ENCODE data around the gene PLAAT2. TPM values are rescaled to one million over a fixed set of nuclear protein-coding genes. Genes with fewer than 3 reads are reported as not detected.

Gene PLAAT2
- total and polyA plus RNA-seq, 9 of the 15 experiments (the other 6 are each of a cell fraction or from before 2014, with no cell fraction given) = not detected

DNA sequence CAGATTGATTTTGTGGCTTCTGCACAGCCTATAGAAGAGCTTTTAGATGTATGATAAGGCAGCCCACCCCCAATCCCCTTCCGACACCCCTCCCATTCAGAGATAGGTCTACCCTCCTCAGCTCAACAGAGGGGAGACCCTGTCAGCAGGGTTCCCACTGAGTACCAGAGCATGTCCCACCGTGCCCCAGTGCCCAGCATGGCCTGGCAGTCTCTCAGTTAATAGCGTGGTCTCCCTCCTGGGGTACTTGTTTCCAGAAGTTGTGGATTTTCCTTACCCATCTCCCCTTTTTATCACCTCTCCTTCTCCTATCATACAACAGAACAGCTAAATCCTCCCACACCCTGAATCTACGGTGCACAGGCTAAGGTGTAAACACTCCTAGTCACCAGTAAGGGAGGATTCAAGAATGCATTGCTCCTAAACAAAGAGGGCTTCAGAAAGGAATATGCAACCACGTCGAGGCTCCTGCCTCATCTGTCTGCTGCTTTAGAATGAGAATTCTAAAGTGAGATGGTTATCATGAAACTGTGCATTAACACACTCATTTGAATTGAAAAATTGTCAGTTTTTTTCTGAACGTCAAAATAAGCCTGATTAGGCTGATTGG lies 6.7 kb downstream of the PLAAT2 start:
- Histone ChIP-seq H3K36me3 (ENCODE audit: control insufficient read depth, insufficient read depth, low read length) (no peaks in the 10 kb centered on the region), H3K4me1 (replicated peaks in 1 of 2; ENCODE audit: control insufficient read depth in 2 of 2, insufficient read depth in 2 of 2, low read length in 2 of 2) (peaks cover 0 to 17% of the 10 kb centered on the region in 2 experiments; a peak in 4 of 5 replicates), H3K4me2 (ENCODE audit: insufficient read depth, low read length) (no peak overlapping the region; the same call in 1 of the 2 replicates), H3K27me3 (ENCODE audit: control insufficient read depth in 2 of 2, insufficient read depth in 2 of 2, low read length in 2 of 2) (no peaks in the 10 kb centered on the region), H3K27ac (ENCODE audit: extremely low read depth, low read depth, low read length) (no peak overlapping the region), H2AFZ (ENCODE audit: low read depth, low read length) (peak overlapping the region; percentile 58), H3K4me3 (no peak overlapping the region), H4K20me1 (replicated peaks; ENCODE audit: control insufficient read depth, insufficient read depth, low read length) (no peaks in the 10 kb centered on the region), H3K79me2 (ENCODE audit: control insufficient read depth, insufficient read depth, low read length) (no peaks in the 10 kb centered on the region), H3K9me3 (replicated peaks; ENCODE audit: control insufficient read depth, insufficient read depth, low read depth, low read length) (no peaks in the 10 kb centered on the region), H3K9ac (ENCODE audit: insufficient read depth in 1 of 2, low read depth in 2 of 2, low read length in 2 of 2) (peak overlapping the region; percentile 9 to 36; a peak in 1 of 4 replicates), H3K9me1 (ENCODE audit: control insufficient read depth, insufficient read depth, low read length) (no peaks in the 10 kb centered on the region)
- ChIA-PET CTCF (ENCODE audit: low intra/inter-chr PET ratio) (no interaction called here), POLR2A (interaction anchor here (0.5 to 1.3 kb wide), 5 partner anchors 11 to 784 kb away, joined by 3 to 4 read pairs (median 3); no protein-coding TSS in a partner anchor)
- no TSS peak for BruUV-seq (replicated peaks)
- TF ChIP-seq SRF (CRISPR knock-in tag; IDR thresholded peaks at IDR 0.05) = no peak
- TF ChIP-seq SAFB2 (IDR thresholded peaks at IDR 0.05; ENCODE audit: borderline replicate concordance, low read depth, low read length, severe bottlenecking) = no peak
- TF ChIP-seq, protein P1, sequence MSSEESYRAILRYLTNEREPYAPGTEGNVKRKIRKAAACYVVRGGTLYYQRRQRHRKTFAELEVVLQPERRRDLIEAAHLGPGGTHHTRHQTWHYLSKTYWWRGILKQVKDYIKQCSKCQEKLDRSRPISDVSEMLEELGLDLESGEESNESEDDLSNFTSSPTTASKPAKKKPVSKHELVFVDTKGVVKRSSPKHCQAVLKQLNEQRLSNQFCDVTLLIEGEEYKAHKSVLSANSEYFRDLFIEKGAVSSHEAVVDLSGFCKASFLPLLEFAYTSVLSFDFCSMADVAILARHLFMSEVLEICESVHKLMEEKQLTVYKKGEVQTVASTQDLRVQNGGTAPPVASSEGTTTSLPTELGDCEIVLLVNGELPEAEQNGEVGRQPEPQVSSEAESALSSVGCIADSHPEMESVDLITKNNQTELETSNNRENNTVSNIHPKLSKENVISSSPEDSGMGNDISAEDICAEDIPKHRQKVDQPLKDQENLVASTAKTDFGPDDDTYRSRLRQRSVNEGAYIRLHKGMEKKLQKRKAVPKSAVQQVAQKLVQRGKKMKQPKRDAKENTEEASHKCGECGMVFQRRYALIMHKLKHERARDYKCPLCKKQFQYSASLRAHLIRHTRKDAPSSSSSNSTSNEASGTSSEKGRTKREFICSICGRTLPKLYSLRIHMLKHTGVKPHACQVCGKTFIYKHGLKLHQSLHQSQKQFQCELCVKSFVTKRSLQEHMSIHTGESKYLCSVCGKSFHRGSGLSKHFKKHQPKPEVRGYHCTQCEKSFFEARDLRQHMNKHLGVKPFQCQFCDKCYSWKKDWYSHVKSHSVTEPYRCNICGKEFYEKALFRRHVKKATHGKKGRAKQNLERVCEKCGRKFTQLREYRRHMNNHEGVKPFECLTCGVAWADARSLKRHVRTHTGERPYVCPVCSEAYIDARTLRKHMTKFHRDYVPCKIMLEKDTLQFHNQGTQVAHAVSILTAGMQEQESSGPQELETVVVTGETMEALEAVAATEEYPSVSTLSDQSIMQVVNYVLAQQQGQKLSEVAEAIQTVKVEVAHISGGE (CRISPR knock-in tag; IDR thresholded peaks at IDR 0.05) = no peak
- no peak for TF ChIP-seq ZNF507 (tag; conservative IDR thresholded peaks at IDR 0.05)
- no peak for TF ChIP-seq HNRNPUL1 (IDR thresholded peaks at IDR 0.05; ENCODE audit: low read length)
- TF ChIP-seq CBX1 (IDR thresholded peaks at IDR 0.05; ENCODE audit: low read depth) = no peak
- no peak for TF ChIP-seq HIVEP1 (CRISPR knock-in tag; IDR thresholded peaks at IDR 0.05)
- TF ChIP-seq PHF21A (IDR thresholded peaks at IDR 0.05; ENCODE audit: borderline replicate concordance, low read depth) = no peak
- TF ChIP-seq, protein P2, sequence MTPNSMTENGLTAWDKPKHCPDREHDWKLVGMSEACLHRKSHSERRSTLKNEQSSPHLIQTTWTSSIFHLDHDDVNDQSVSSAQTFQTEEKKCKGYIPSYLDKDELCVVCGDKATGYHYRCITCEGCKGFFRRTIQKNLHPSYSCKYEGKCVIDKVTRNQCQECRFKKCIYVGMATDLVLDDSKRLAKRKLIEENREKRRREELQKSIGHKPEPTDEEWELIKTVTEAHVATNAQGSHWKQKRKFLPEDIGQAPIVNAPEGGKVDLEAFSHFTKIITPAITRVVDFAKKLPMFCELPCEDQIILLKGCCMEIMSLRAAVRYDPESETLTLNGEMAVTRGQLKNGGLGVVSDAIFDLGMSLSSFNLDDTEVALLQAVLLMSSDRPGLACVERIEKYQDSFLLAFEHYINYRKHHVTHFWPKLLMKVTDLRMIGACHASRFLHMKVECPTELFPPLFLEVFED (CRISPR knock-in tag; conservative IDR thresholded peaks at IDR 0.05) = no peak
- no peak for TF ChIP-seq NFE2L1 (tag; IDR thresholded peaks at IDR 0.05; ENCODE audit: borderline replicate concordance, low read depth)
- no peak for TF ChIP-seq HDAC2 (IDR thresholded peaks at IDR 0.05)
- no peak for TF ChIP-seq ATF7 (IDR thresholded peaks at IDR 0.05)
- no peak for TF ChIP-seq ASH1L (IDR thresholded peaks at IDR 0.05; ENCODE audit: borderline replicate concordance, low read depth, partially characterized antibody)
- intact Hi-C loops (cut with micrococcal nuclease) (no loop called here), in situ Hi-C loops (cut with MboI) (no loop called here)
- no peak for FAIRE-seq
- peak; percentile 49; the same call in 2 of the 3 replicates for ATAC-seq
- no peak for DNase-seq (ENCODE audit: extremely low read depth in 1 of 4, low spot score in 3 of 4)
- 9% methylated on average over 7 of the region's 7 CpGs for WGBS (ENCODE audit: insufficient coverage, low coverage, missing lambda C conversion rate)

All from K562 (cell line).